GM12878 (cell line): ENCODE results near the gene ITPKB. TPM values are rescaled to one million over a fixed set of nuclear protein-coding genes. Genes with fewer than 3 reads are reported as not detected.

Experiments used
- BCL3 ChIP-seq: IDR thresholded peaks from 2 replicates; pipeline ENCODE4 v1.6.1; 2011; ENCODE audit warnings: borderline replicate concordance, low read depth, mild to moderate bottlenecking, moderate library complexity, low read length; ENCODE audit not compliant: insufficient read depth, poor library complexity, severe bottlenecking
- BHLHE40 ChIP-seq, 2 experiments: fragments of 450-650 bp in 1 of 2; IDR thresholded peaks; 2 replicates each; pipeline ENCODE4 v1.6.1; 2011 to 2017; ENCODE audit warnings: low read depth in 2 of 2, borderline replicate concordance in 1 of 2, improper control_type of control experiment in 1 of 2, low read length in 1 of 2, mild to moderate bottlenecking in 1 of 2
- CTCF ChIP-seq, 3 experiments: IDR thresholded peaks in 2 of 3; conservative IDR thresholded peaks in 1 of 3; 2 replicates each; pipeline ENCODE4 v1.5.1; 2011; ENCODE audit warnings: low read depth in 3 of 3, low read length in 3 of 3, mild to moderate bottlenecking in 3 of 3, control low read depth in 2 of 3, moderate library complexity in 2 of 3, inconsistent platforms in 1 of 3, mixed read lengths in 1 of 3; ENCODE audit not compliant: control insufficient read depth in 2 of 3, insufficient read depth in 1 of 3; ENCODE audit errors: extremely low read depth in 1 of 3
- DPF2 ChIP-seq: fragments of 450-650 bp; IDR thresholded peaks from 2 replicates; pipeline ENCODE4 v1.6.1; 2017; ENCODE audit warnings: mild to moderate bottlenecking
- E2F8 ChIP-seq: fragments of 450-650 bp; IDR thresholded peaks from 2 replicates; pipeline ENCODE4 v1.6.1; 2018; ENCODE audit warnings: mild to moderate bottlenecking, low read depth, moderate library complexity; ENCODE audit not compliant: partially characterized antibody
- EGR1 ChIP-seq, 2 experiments: IDR thresholded peaks; 1 replicate in 1 of 2; 2 replicates in 1 of 2; pipeline ENCODE4 v1.6.1; 2011 to 2012; ENCODE audit warnings: low read depth in 2 of 2, low read length in 2 of 2, borderline replicate concordance in 1 of 2, mild to moderate bottlenecking in 1 of 2, moderate library complexity in 1 of 2
- ESRRA ChIP-seq: IDR thresholded peaks from 2 replicates; pipeline ENCODE4 v1.6.1; 2012; ENCODE audit warnings: mild to moderate bottlenecking, low read length, improper control_type of control experiment
- FOXM1 ChIP-seq: IDR thresholded peaks from 2 replicates; pipeline ENCODE4 v1.6.1; 2012; ENCODE audit warnings: low read depth, mild to moderate bottlenecking, inconsistent platforms, low read length, moderate library complexity
- IKZF1 ChIP-seq: fragments of 450-650 bp; conservative IDR thresholded peaks from 2 replicates; pipeline ENCODE4 v1.6.1; 2017; ENCODE audit warnings: antibody characterized with exemption, mild to moderate bottlenecking
- IKZF2 ChIP-seq, 2 experiments: fragments of 450-650 bp; IDR thresholded peaks; 2 replicates each; pipeline ENCODE4 v1.6.1; 2017; ENCODE audit warnings: mild to moderate bottlenecking in 2 of 2, moderate library complexity in 2 of 2
- MEF2A ChIP-seq: IDR thresholded peaks from 2 replicates; pipeline ENCODE4 v1.6.1; 2011; ENCODE audit warnings: low read depth, mild to moderate bottlenecking, low read length, moderate library complexity; ENCODE audit not compliant: insufficient read depth
- MTA3 ChIP-seq: IDR thresholded peaks from 2 replicates; pipeline ENCODE4 v1.6.1; 2012; ENCODE audit warnings: low read length, inconsistent platforms, borderline replicate concordance
- NBN ChIP-seq: fragments of 450-650 bp; IDR thresholded peaks from 2 replicates; pipeline ENCODE4 v1.6.1; 2016
- NFIC ChIP-seq: IDR thresholded peaks from 2 replicates; pipeline ENCODE4 v1.6.1; 2012; ENCODE audit warnings: low read depth, mild to moderate bottlenecking, inconsistent platforms, low read length, moderate library complexity
- NRF1 ChIP-seq: conservative IDR thresholded peaks from 2 replicates; pipeline ENCODE4 v1.6.1; 2011; ENCODE audit warnings: mild to moderate bottlenecking, low read depth, low read length, improper control_type of control experiment
- RCOR1 ChIP-seq: conservative IDR thresholded peaks from 2 replicates; pipeline ENCODE4 v1.6.1; 2012; ENCODE audit warnings: low read depth, low read length, improper control_type of control experiment
- RUNX3 ChIP-seq: IDR thresholded peaks from 2 replicates; pipeline ENCODE4 v1.6.1; 2012; ENCODE audit warnings: low read length, inconsistent platforms
- SMARCA5 ChIP-seq: fragments of 450-650 bp; IDR thresholded peaks from 2 replicates; pipeline ENCODE4 v1.6.1; 2017; ENCODE audit warnings: mild to moderate bottlenecking
- TAF1 ChIP-seq: IDR thresholded peaks from 2 replicates; pipeline ENCODE4 v1.6.1; 2011; ENCODE audit warnings: mild to moderate bottlenecking, low read depth, low read length, borderline replicate concordance
- TCF12 ChIP-seq: IDR thresholded peaks from 2 replicates; pipeline ENCODE4 v1.6.1; 2011; ENCODE audit warnings: low read depth, mild to moderate bottlenecking, low read length
- TCF3 ChIP-seq: IDR thresholded peaks from 2 replicates; pipeline ENCODE4 v1.6.1; 2012; ENCODE audit warnings: low read depth, mild to moderate bottlenecking, low read length, borderline replicate concordance; ENCODE audit not compliant: insufficient read depth
- YY1 ChIP-seq: IDR thresholded peaks from 2 replicates; pipeline ENCODE4 v1.6.1; 2011; ENCODE audit warnings: low read depth, mild to moderate bottlenecking, low read length
- polyA plus RNA-seq, 11 experiments: library from polyadenylated mRNA; depleted of rRNA in 4 of 11; unstranded in 6 of 11; stranded (reverse) in 5 of 11; fragments of >200 nt; fragmentation: Nextera tagmentation in 4 of 11; fragmentation: Illumina TruSeq in 1 of 11; extraction: Ambion mirVana in 4 of 11; extraction: Trizol in 1 of 11; gene quantifications; 1 replicate in 1 of 11; 2 replicates in 10 of 11; pipeline versions ENCODE4 v1.2.1 to v1.2.3, GENCODE V29; 2011 to 2016; ENCODE audit warnings: inconsistent platforms in 2 of 11, missing spikeins in 2 of 11, low read depth in 1 of 11
- total RNA-seq, 4 experiments: library from RNA; depleted of rRNA in 3 of 4; stranded (reverse); fragments of >200 nt in 3 of 4; fragmentation: Illumina TruSeq in 1 of 4; extraction: Trizol in 1 of 4; gene quantifications; 2 replicates each; pipeline versions ENCODE4 v1.2.1 to v1.2.3, GENCODE V29; 2013 to 2021

The ITPKB gene
- total and polyA plus RNA-seq, 10 of the 15 experiments (the other 5 are each of a cell fraction or from before 2014, with no cell fraction given): 1.3 to 38.7 (median 12.9) TPM

GRCh38 chr1:226643611-226644540 is 95.2 kb downstream of the ITPKB start (continued):
- TF ChIP-seq ESRRA (no peak), IKZF2 (IDR thresholded peaks at IDR 0.05) (peak in 1 of 2 experiments; percentile 46; a peak in 1 of 4 replicates), RCOR1 (0 out of 2 replicates have a peak, but pooled peaks have one; percentile 9), FOXM1 (no peak), NBN (0 out of 2 replicates have a peak, but pooled peaks have one; percentile 22), CTCF (IDR thresholded peaks at IDR 0.05 in 2 of 3, conservative IDR thresholded peaks at IDR 0.05 in 1 of 3; ENCODE audit: control insufficient read depth in 2 of 3, extremely low read depth in 1 of 3, insufficient read depth in 1 of 3, low read depth in 3 of 3, low read length in 3 of 3) (peak; percentile 14 to 52 (median 40); a peak in 4 of 6 replicates), MTA3 (0 out of 2 replicates have a peak, but pooled peaks have one; percentile 12), BCL3 (peak; percentile 2), DPF2 (peak; percentile 53; the same call in 1 of the 2 replicates), NRF1 (no peak), EGR1 (IDR thresholded peaks at IDR 0.05; ENCODE audit: borderline replicate concordance in 1 of 2, low read depth in 2 of 2, low read length in 2 of 2) (peak in 1 of 2 experiments; percentile 90; a peak in 2 of 3 replicates), IKZF1 (peak; percentile 43), YY1 (0 out of 2 replicates have a peak, but pooled peaks have one; percentile 14), E2F8 (no peak), MEF2A (0 out of 2 replicates have a peak, but pooled peaks have one; percentile 34), TAF1 (0 out of 2 replicates have a peak, but pooled peaks have one; percentile 10), NFIC (peak; percentile 44; the same call in 1 of the 2 replicates), RUNX3 (peak; percentile 45), BHLHE40 (IDR thresholded peaks at IDR 0.05; ENCODE audit: borderline replicate concordance in 1 of 2, low read depth in 2 of 2, low read length in 1 of 2) (no peak), TCF3 (no peak), TCF12 (0 out of 2 replicates have a peak, but pooled peaks have one; percentile 22), SMARCA5 (0 out of 2 replicates have a peak, but pooled peaks have one; percentile 11)
